HL-60 (cell line): Measurements from ENCODE around the gene MTA2.

Experiments
- DNase-seq, 2 experiments: peaks; one replicate each; pipeline ENCODE4 v3.0.0-alpha.2; 2010 to 2020; ENCODE audit warnings: low read depth in 1 of 2, low spot score in 1 of 2
- H3K27ac ChIP-seq: fragments of 250-450 bp; sonication (Bioruptor Pico); replicated peaks from 2 replicates; pipeline ENCODE4 v1.5.1; 2020; ENCODE audit warnings: mild to moderate bottlenecking, moderate library complexity
- H3K27me3 ChIP-seq: fragments of 250-450 bp; sonication (Bioruptor Pico); 2 replicates; pipeline ENCODE4 v1.5.1; 2021; ENCODE audit warnings: mild to moderate bottlenecking, moderate library complexity; ENCODE audit not compliant: insufficient read depth, poor library complexity, severe bottlenecking
- H3K4me3 ChIP-seq: replicated peaks from 2 replicates; pipeline ENCODE4 v1.5.1; 2011; ENCODE audit warnings: mild to moderate bottlenecking, control low read depth, low read length; ENCODE audit not compliant: insufficient read depth
- CTCF ChIP-seq: IDR thresholded peaks from one replicate; pipeline ENCODE4 v1.5.1; 2011; ENCODE audit warnings: low read length, control low read depth, inconsistent platforms; ENCODE audit not compliant: insufficient read depth
- GABPA ChIP-seq: IDR thresholded peaks from 2 replicates; pipeline ENCODE4 v1.6.1; 2012; ENCODE audit warnings: low read depth
- POLR2AphosphoS5 ChIP-seq: IDR thresholded peaks from 2 replicates; pipeline ENCODE4 v1.6.1; 2012; ENCODE audit warnings: low read depth
- REST ChIP-seq: IDR thresholded peaks from 2 replicates; pipeline ENCODE4 v1.6.1; 2012; ENCODE audit warnings: low read depth; ENCODE audit not compliant: insufficient replicate concordance
- SPI1 ChIP-seq: IDR thresholded peaks from 2 replicates; pipeline ENCODE4 v1.6.1; 2012; ENCODE audit warnings: low read depth, mild to moderate bottlenecking, borderline replicate concordance

The MTA2 gene

DNA sequence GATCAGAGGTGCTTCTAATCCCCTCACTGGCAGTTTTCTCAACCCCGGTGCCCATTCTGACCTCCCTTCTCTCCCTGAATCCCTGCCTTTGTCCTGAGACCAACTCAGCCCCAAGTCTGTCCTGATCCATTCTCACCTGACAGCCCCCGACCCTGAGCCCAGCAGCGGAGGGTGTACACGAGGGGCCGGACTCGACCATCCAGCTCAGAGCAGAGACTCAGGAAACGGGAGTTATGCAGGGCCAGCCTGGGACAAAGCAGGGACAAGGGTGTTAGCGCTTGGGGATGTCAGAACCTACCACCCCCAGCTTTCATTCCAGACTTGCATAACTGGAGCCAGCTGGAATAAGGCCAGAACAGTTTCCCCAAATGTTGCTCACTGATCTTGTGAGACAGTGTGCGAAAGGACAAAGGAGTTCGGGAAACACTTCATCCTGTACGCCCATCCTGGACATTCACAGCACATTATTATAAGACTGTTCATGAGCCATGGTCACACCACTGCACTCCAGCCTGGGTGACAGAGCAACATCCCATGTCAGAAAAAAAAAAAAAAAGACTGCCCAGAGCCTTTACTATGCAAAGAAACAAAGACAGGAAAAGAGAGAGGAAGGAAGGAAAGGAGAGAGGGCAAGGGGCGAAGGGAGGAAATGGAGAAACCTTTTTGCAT is 24.5 kb downstream of the MTA2 start:
- no peak for TF ChIP-seq SPI1
- no peak for TF ChIP-seq GABPA
- no peaks in the 10 kb centered on the region for H3K27me3 ChIP-seq
- DNase-seq, result no peak
- H3K4me3 ChIP-seq, result no peak overlapping the region
- H3K27ac ChIP-seq, result no peak overlapping the region

- no peak overlapping the region for H3K27ac ChIP-seq
- no peak for DNase-seq
- no peak overlapping the region for H3K4me3 ChIP-seq
- TF ChIP-seq GABPA, result no peak
- no peak for TF ChIP-seq SPI1
- no peak for TF ChIP-seq REST
- no peak for TF ChIP-seq POLR2AphosphoS5
- TF ChIP-seq CTCF, result no peak
- H3K27me3 ChIP-seq, result no peaks in the 10 kb centered on the region
Observed at GRCh38 chr11:62575837-62576236, 25.8 kb downstream of the MTA2 start.

GRCh38 chr11:62575156-62575555 is 26.5 kb downstream of the MTA2 start:
- peak overlapping the region; percentile 56 for H3K4me3 ChIP-seq
- H3K27ac ChIP-seq, result peak overlapping the region; percentile 85
- peak in 1 of 2 experiments; percentile 46 for DNase-seq
- TF ChIP-seq CTCF, result no peak
- TF ChIP-seq SPI1, result no peak
- TF ChIP-seq REST, result no peak
- no peak for TF ChIP-seq GABPA
- TF ChIP-seq POLR2AphosphoS5, result no peak; the same call in 1 of the 2 replicates
- no peaks in the 10 kb centered on the region for H3K27me3 ChIP-seq

DNA sequence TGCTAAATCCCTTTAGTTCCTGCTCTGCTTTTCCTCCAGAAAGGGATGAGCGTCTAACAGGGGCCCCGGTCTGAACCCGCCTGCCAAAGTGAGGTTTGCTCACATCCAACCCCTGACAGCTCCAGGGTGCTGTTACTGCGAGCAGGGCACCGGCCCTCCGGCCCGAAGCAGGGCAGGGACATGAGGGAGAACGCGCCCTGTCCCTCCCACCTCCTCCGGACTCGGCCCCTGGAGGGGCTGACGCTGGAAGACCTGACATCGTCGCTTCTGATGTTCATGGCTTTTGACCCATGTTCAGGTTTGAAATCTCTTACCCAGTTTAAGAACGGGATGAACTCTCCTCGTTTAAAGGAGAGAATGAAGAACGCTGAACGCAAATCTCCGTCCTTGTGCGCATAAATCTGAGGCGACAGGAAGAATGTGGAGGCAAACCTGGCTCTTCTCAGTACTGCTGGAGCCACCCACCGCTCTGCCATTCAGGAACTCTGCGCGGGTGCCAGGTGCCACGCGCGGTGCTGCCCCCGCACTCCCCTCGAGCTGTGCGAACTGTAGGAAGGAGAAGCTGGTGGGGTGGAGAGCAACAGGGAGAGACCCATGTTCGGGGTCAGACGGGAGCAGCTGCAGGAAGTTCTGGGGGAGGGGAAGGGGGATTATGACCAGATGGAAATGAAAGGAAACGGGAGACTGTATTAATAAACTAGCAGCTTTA is 27.1 kb downstream of the MTA2 start:
- H3K27ac ChIP-seq, result peak overlapping the region; percentile 85
- peak overlapping the region; percentile 56 for H3K4me3 ChIP-seq
- peak in 1 of 2 experiments; percentile 45 for DNase-seq
- H3K27me3 ChIP-seq, result no peaks in the 10 kb centered on the region
- TF ChIP-seq REST (no peak), CTCF (no peak), GABPA (no peak), POLR2AphosphoS5 (peak; percentile 51)
